T-helper 1 cell treated with Interleukin-12 subunit alpha and Interleukin-12 subunit beta and Interleukin-4 antibody, amounts not matched to agents 30 μg/mL and 1 μg/mL, for 36 hours (primary cell): Measurements from ENCODE around the gene ARHGAP28.

Experiments
- H3K27ac Mint-ChIP-seq: one replicate; pipeline ENCODE4 v1.8.0; 2021; ENCODE audit warnings: mild to moderate bottlenecking, mixed read lengths
- H3K27me3 Mint-ChIP-seq: one replicate; pipeline ENCODE4 v1.8.0; 2021; ENCODE audit warnings: low read depth, mixed read lengths
- H3K36me3 Mint-ChIP-seq: one replicate; pipeline ENCODE4 v1.8.0; 2021; ENCODE audit warnings: low read depth, mixed read lengths
- H3K4me1 Mint-ChIP-seq: one replicate; pipeline ENCODE4 v1.8.0; 2021; ENCODE audit warnings: low read depth, mixed read lengths
- H3K4me3 Mint-ChIP-seq: one replicate; pipeline ENCODE4 v1.8.0; 2021; ENCODE audit warnings: mild to moderate bottlenecking, moderate library complexity, mixed read lengths
- H3K9me3 Mint-ChIP-seq: one replicate; pipeline ENCODE4 v1.8.0; 2021; ENCODE audit warnings: mixed read lengths

ARHGAP28 gene

GRCh38 chr18:6745504-6746031 lies 16.1 kb downstream of the ARHGAP28 start:
- H3K9me3 Mint-ChIP-seq, result no peaks in the 10 kb centered on the region
- H3K27ac Mint-ChIP-seq, result no peak overlapping the region
- no peaks in the 10 kb centered on the region for H3K4me1 Mint-ChIP-seq
- no peak overlapping the region for H3K4me3 Mint-ChIP-seq
- H3K36me3 Mint-ChIP-seq, result no peaks in the 10 kb centered on the region
- no peaks in the 10 kb centered on the region for H3K27me3 Mint-ChIP-seq

- H3K9me3 Mint-ChIP-seq, result no peaks in the 10 kb centered on the region
- no peak overlapping the region for H3K27ac Mint-ChIP-seq
- no peaks in the 10 kb centered on the region for H3K27me3 Mint-ChIP-seq
- H3K4me1 Mint-ChIP-seq, result no peaks in the 10 kb centered on the region
- no peak overlapping the region for H3K4me3 Mint-ChIP-seq
- H3K36me3 Mint-ChIP-seq, result no peaks in the 10 kb centered on the region
These were observed 17.0 kb downstream of the ARHGAP28 start for GRCh38 chr18:6746386-6746960.

GRCh38 chr18:6747646-6748045 lies 18.1 kb downstream of the ARHGAP28 start:
- no peaks in the 10 kb centered on the region for H3K4me1 Mint-ChIP-seq
- no peak overlapping the region for H3K4me3 Mint-ChIP-seq
- H3K27me3 Mint-ChIP-seq, result no peaks in the 10 kb centered on the region
- H3K36me3 Mint-ChIP-seq, result no peaks in the 10 kb centered on the region
- no peak overlapping the region for H3K27ac Mint-ChIP-seq
- H3K9me3 Mint-ChIP-seq, result no peaks in the 10 kb centered on the region

- no peak overlapping the region for H3K27ac Mint-ChIP-seq
These were observed 18.7 kb downstream of the ARHGAP28 start for GRCh38 chr18:6748241-6748640.

GRCh38 chr18:6750411-6750810 lies 20.9 kb downstream of the ARHGAP28 start:
- Mint-ChIP-seq H3K9me3 (no peaks in the 10 kb centered on the region), H3K36me3 (no peaks in the 10 kb centered on the region), H3K4me3 (no peak overlapping the region), H3K27me3 (no peaks in the 10 kb centered on the region), H3K27ac (no peak overlapping the region), H3K4me1 (no peaks in the 10 kb centered on the region)

More at GRCh38 chr18:6748241-6748640, 18.7 kb downstream of the ARHGAP28 start:
- H3K36me3 Mint-ChIP-seq, result no peaks in the 10 kb centered on the region
- H3K4me1 Mint-ChIP-seq, result no peaks in the 10 kb centered on the region
- no peaks in the 10 kb centered on the region for H3K27me3 Mint-ChIP-seq
- H3K4me3 Mint-ChIP-seq, result no peak overlapping the region
- no peaks in the 10 kb centered on the region for H3K9me3 Mint-ChIP-seq

- no peaks in the 10 kb centered on the region for H3K27me3 Mint-ChIP-seq
- no peak overlapping the region for H3K4me3 Mint-ChIP-seq
- H3K9me3 Mint-ChIP-seq, result no peaks in the 10 kb centered on the region
These were observed 21.7 kb downstream of the ARHGAP28 start for GRCh38 chr18:6751222-6751621.

GRCh38 chr18:6752202-6752860 lies 22.8 kb downstream of the ARHGAP28 start:
- no peaks in the 10 kb centered on the region for H3K27me3 Mint-ChIP-seq
- no peaks in the 10 kb centered on the region for H3K4me1 Mint-ChIP-seq
- no peak overlapping the region for H3K4me3 Mint-ChIP-seq
- no peak overlapping the region for H3K27ac Mint-ChIP-seq
- H3K9me3 Mint-ChIP-seq, result no peaks in the 10 kb centered on the region
- H3K36me3 Mint-ChIP-seq, result no peaks in the 10 kb centered on the region

More at GRCh38 chr18:6751222-6751621, 21.7 kb downstream of the ARHGAP28 start:
- H3K4me1 Mint-ChIP-seq, result no peaks in the 10 kb centered on the region
- H3K36me3 Mint-ChIP-seq, result no peaks in the 10 kb centered on the region
- no peak overlapping the region for H3K27ac Mint-ChIP-seq

GRCh38 chr18:6755107-6755506 lies 25.6 kb downstream of the ARHGAP28 start:
- no peaks in the 10 kb centered on the region for H3K9me3 Mint-ChIP-seq
- H3K27me3 Mint-ChIP-seq, result no peaks in the 10 kb centered on the region
- no peaks in the 10 kb centered on the region for H3K4me1 Mint-ChIP-seq
- H3K27ac Mint-ChIP-seq, result no peak overlapping the region
- H3K4me3 Mint-ChIP-seq, result no peak overlapping the region
- no peaks in the 10 kb centered on the region for H3K36me3 Mint-ChIP-seq

- Mint-ChIP-seq H3K27me3 (no peaks in the 10 kb centered on the region), H3K36me3 (no peaks in the 10 kb centered on the region), H3K27ac (no peak overlapping the region), H3K4me3 (no peak overlapping the region), H3K9me3 (no peaks in the 10 kb centered on the region), H3K4me1 (no peaks in the 10 kb centered on the region)
These were observed 28.4 kb downstream of the ARHGAP28 start for GRCh38 chr18:6757931-6758330.

- no peaks in the 10 kb centered on the region for H3K27me3 Mint-ChIP-seq
- H3K4me3 Mint-ChIP-seq, result no peak overlapping the region
- H3K36me3 Mint-ChIP-seq, result no peaks in the 10 kb centered on the region
- H3K9me3 Mint-ChIP-seq, result no peaks in the 10 kb centered on the region
- H3K4me1 Mint-ChIP-seq, result no peaks in the 10 kb centered on the region
- H3K27ac Mint-ChIP-seq, result no peak overlapping the region
These were observed 30.1 kb downstream of the ARHGAP28 start for GRCh38 chr18:6759579-6759978.

GRCh38 chr18:6763524-6763923 lies 34.0 kb downstream of the ARHGAP28 start:
- H3K27me3 Mint-ChIP-seq, result no peaks in the 10 kb centered on the region
- H3K4me1 Mint-ChIP-seq, result no peaks in the 10 kb centered on the region
- H3K27ac Mint-ChIP-seq, result no peak overlapping the region
- peaks cover 7% of the 10 kb centered on the region for H3K9me3 Mint-ChIP-seq
- H3K36me3 Mint-ChIP-seq, result no peaks in the 10 kb centered on the region
- no peak overlapping the region for H3K4me3 Mint-ChIP-seq

GRCh38 chr18:6764382-6764781 lies 34.9 kb downstream of the ARHGAP28 start:
- H3K4me1 Mint-ChIP-seq, result no peaks in the 10 kb centered on the region
- peaks cover 7% of the 10 kb centered on the region for H3K9me3 Mint-ChIP-seq
- no peak overlapping the region for H3K4me3 Mint-ChIP-seq
- H3K27ac Mint-ChIP-seq, result no peak overlapping the region
- no peaks in the 10 kb centered on the region for H3K27me3 Mint-ChIP-seq
- H3K36me3 Mint-ChIP-seq, result no peaks in the 10 kb centered on the region

- no peak overlapping the region for H3K4me3 Mint-ChIP-seq
- H3K36me3 Mint-ChIP-seq, result no peaks in the 10 kb centered on the region
- H3K9me3 Mint-ChIP-seq, result no peaks in the 10 kb centered on the region
- no peaks in the 10 kb centered on the region for H3K27me3 Mint-ChIP-seq
- H3K4me1 Mint-ChIP-seq, result no peaks in the 10 kb centered on the region
- H3K27ac Mint-ChIP-seq, result no peak overlapping the region
These were observed 44.3 kb downstream of the ARHGAP28 start for GRCh38 chr18:6773777-6774176.

- H3K27me3 Mint-ChIP-seq, result no peaks in the 10 kb centered on the region
- H3K9me3 Mint-ChIP-seq, result no peaks in the 10 kb centered on the region
- H3K27ac Mint-ChIP-seq, result no peak overlapping the region
- no peaks in the 10 kb centered on the region for H3K4me1 Mint-ChIP-seq
- H3K4me3 Mint-ChIP-seq, result no peak overlapping the region
- no peaks in the 10 kb centered on the region for H3K36me3 Mint-ChIP-seq
These were observed 45.7 kb downstream of the ARHGAP28 start for GRCh38 chr18:6775237-6775636.

- Mint-ChIP-seq H3K4me3 (no peak overlapping the region), H3K27ac (no peak overlapping the region), H3K27me3 (no peaks in the 10 kb centered on the region), H3K9me3 (no peaks in the 10 kb centered on the region), H3K4me1 (no peaks in the 10 kb centered on the region), H3K36me3 (no peaks in the 10 kb centered on the region)
These were observed 46.2 kb downstream of the ARHGAP28 start for GRCh38 chr18:6775702-6776101.
